Testis (tissue), 3 donors: ENCODE measurements around the gene GNAO1. TPM values are rescaled to one million over a fixed set of nuclear protein-coding genes. Genes with fewer than 3 reads are reported as not detected.
A peak's percentile ranks its signal among the peaks of the same experiment; 100 is the strongest.

Source experiments
- DNase-seq: peaks from one replicate; pipeline ENCODE4 v3.0.0-alpha.2; 2019
- H3K27ac ChIP-seq, 2 donors: fragments of 200-600 bp; sonication (generic); one replicate each; pipeline ENCODE4 v1.5.1; 2019
- H3K27me3 ChIP-seq: fragments of 200-600 bp; sonication (generic); one replicate; pipeline ENCODE4 v1.5.1; 2019
- H3K36me3 ChIP-seq: fragments of 200-600 bp; sonication (generic); one replicate; pipeline ENCODE4 v1.5.1; 2017; ENCODE audit warnings: low read depth; ENCODE audit errors: missing control alignments
- H3K4me1 ChIP-seq: fragments of 200-600 bp; sonication (generic); one replicate; pipeline ENCODE4 v1.5.1; 2019
- H3K4me3 ChIP-seq, 2 donors: fragments of 200-600 bp; sonication (generic); one replicate each; pipeline ENCODE4 v1.5.1; 2017 to 2019
- H3K9me3 ChIP-seq: fragments of 200-600 bp; sonication (generic); one replicate; pipeline ENCODE4 v1.5.1; 2017
- CTCF ChIP-seq, 3 experiments: fragments of 450-650 bp in 2 of 3; fragments of 200-600 bp in 1 of 3; sonication (generic) in 1 of 3; IDR thresholded peaks; one replicate each; pipeline ENCODE4 v1.5.1; 2016 to 2019; ENCODE audit warnings: antibody characterized with exemption in 3 of 3, mild to moderate bottlenecking in 2 of 3, moderate library complexity in 1 of 3
- POLR2A ChIP-seq: fragments of 450-650 bp; IDR thresholded peaks from one replicate; pipeline ENCODE4 v1.6.1; 2017; ENCODE audit warnings: antibody characterized with exemption, mild to moderate bottlenecking, moderate library complexity
- WGBS, 2 donors: methylation state at CpG; one replicate each; pipeline ENCODE4 v1.1.5; 2018; 5-methylcytosine and 5-hydroxymethylcytosine counted together
- intact Hi-C: fragments of 100-400 bp; cut with DNase I; formaldehyde crosslinking; loops from one replicate; pipeline ENCODE4 v1.15.1; 2023; ENCODE audit warnings: low total_unique reads
- microRNA-seq, 2 donors: library from miRNA; unstranded; fragments of <30 nt; microRNA quantifications; one replicate each; pipeline ENCODE4, GENCODE V29; 2016; ENCODE audit warnings: borderline number of aligned reads in 2 of 2, borderline replicate concordance in 1 of 2
- polyA plus RNA-seq: library from polyadenylated mRNA; stranded (reverse); fragments of 350-450 nt; fragmentation: Illumina TruSeq; extraction: RNeasy Lipid Tissue Mini Kit (QIAGEN cat#74804); gene quantifications from one replicate; pipeline ENCODE4 v1.2.3, GENCODE V29; 2014; ENCODE audit warnings: low read depth, low replicate concordance; ENCODE audit not compliant: insufficient read depth
- small RNA-seq, 2 donors: library from RNA; depleted of rRNA; stranded (forward); fragments of <200 nt; gene quantifications; one replicate each; pipeline ENCODE3, GENCODE V24; 2016
- total RNA-seq, 2 donors: library from RNA; depleted of rRNA; stranded (reverse); fragments of >200 nt; gene quantifications; one replicate each; pipeline ENCODE4 v1.2.3, GENCODE V29; 2016

GNAO1 gene
- total and polyA plus RNA-seq, 3 donors from 2014 or later, result 28.6 to 37.1 (median 33.3) TPM

DNA sequence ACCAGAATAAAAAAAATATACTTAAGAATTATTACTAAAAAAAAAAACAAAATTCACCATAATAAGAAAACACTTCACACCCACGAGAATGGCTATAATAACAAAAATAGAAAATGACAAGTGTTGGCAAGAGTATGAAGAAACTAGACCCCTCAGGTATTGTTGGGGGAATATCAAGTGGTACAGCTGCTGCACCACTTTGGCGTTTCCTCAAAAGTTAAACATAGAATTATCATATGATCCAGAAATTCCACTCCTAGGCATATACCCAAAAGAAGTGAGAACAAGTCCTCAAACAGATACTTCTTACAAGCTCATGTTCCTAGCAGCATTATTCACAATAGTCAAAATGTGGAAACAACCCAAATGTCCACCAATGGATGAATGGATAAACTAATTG, 207.8 kb downstream of the GNAO1 start:
- TF ChIP-seq POLR2A (no peak), CTCF (IDR thresholded peaks at IDR 0.05) (no peak)
- WGBS, 2 donors, result 90 to 91% methylated on average over 2 of the region's 2 CpGs
- DNase-seq, result no peak
- no peaks in the 10 kb centered on the region for H3K4me1 ChIP-seq
- H3K27me3 ChIP-seq, result no peaks in the 10 kb centered on the region
- intact Hi-C loops, result no loop called here
- no peak overlapping the region for H3K4me3 ChIP-seq
- H3K27ac ChIP-seq, result no peak overlapping the region
- H3K9me3 ChIP-seq, result no peaks in the 10 kb centered on the region
- H3K36me3 ChIP-seq, result no peaks in the 10 kb centered on the region

DNA sequence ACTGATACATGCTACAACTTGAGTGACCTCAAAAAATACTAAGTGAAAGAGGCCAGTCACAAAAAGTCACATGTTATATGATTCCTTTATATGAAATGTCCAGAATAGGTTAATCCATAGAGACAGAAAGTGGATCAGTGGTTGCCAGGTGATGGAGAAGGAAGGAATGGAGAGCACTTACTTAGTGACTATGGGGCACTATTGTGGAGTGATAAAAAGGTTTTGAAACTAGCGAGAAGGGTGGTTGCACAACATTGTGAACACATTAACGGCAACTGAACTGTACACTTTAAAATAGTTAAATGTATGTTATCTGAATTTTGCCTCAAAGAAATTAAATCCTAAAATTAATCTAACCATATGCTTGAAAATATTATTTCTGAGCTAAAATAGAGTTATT, 208.2 kb downstream of the GNAO1 start:
- WGBS, 2 donors, result 89 to 90% methylated on average over 2 of the region's 2 CpGs
- Histone ChIP-seq H3K27ac (no peak overlapping the region), H3K4me3 (no peak overlapping the region), H3K9me3 (no peaks in the 10 kb centered on the region), H3K36me3 (no peaks in the 10 kb centered on the region), H3K27me3 (no peaks in the 10 kb centered on the region), H3K4me1 (no peaks in the 10 kb centered on the region)
- intact Hi-C loops, result no loop called here
- TF ChIP-seq POLR2A (no peak), CTCF (IDR thresholded peaks at IDR 0.05) (no peak)
- no peak for DNase-seq

DNA sequence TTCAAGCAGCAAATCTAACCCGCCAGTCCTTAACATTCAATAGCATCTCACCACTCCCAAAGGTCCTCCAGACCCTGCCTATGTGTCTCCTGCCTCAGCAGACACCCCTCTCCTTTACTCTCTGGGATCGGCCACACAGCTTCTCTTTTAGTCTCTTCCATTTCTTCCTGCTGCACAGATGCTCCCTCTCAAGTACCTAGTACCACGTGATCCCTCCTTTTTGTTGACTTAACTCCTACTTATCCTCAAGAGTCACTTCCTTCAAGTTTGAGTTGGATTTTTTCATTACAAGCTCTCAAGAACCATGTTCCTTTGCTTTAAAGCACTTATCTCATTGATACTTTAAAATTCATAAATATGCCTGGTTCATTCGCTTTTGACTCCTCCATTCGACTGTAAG, 209.2 kb downstream of the GNAO1 start:
- H3K4me1 ChIP-seq, result no peaks in the 10 kb centered on the region
- no peak for DNase-seq
- intact Hi-C loops, result no loop called here
- WGBS, 2 donors, result 72 to 79% methylated on average over 5 of the region's 5 CpGs
- H3K27me3 ChIP-seq, result no peaks in the 10 kb centered on the region
- no peak overlapping the region for H3K27ac ChIP-seq
- H3K36me3 ChIP-seq, result no peaks in the 10 kb centered on the region
- no peak overlapping the region for H3K4me3 ChIP-seq
- no peak for TF ChIP-seq POLR2A
- no peaks in the 10 kb centered on the region for H3K9me3 ChIP-seq

- no peak overlapping the region for H3K4me3 ChIP-seq
- no peaks in the 10 kb centered on the region for H3K36me3 ChIP-seq
- no peaks in the 10 kb centered on the region for H3K9me3 ChIP-seq
- no peak overlapping the region for H3K27ac ChIP-seq
- peak; percentile 26 for DNase-seq
- WGBS, 2 donors, result 79 to 84% methylated on average over 5 of the region's 5 CpGs
- TF ChIP-seq CTCF (IDR thresholded peaks at IDR 0.05), result peak in 1 of 3 experiments; percentile 29
- no peak for TF ChIP-seq POLR2A
- H3K27me3 ChIP-seq, result no peaks in the 10 kb centered on the region
- intact Hi-C loops, result no loop called here
- H3K4me1 ChIP-seq, result no peaks in the 10 kb centered on the region
Observed at GRCh38 chr16:56401482-56401881, 210.2 kb downstream of the GNAO1 start.

DNA sequence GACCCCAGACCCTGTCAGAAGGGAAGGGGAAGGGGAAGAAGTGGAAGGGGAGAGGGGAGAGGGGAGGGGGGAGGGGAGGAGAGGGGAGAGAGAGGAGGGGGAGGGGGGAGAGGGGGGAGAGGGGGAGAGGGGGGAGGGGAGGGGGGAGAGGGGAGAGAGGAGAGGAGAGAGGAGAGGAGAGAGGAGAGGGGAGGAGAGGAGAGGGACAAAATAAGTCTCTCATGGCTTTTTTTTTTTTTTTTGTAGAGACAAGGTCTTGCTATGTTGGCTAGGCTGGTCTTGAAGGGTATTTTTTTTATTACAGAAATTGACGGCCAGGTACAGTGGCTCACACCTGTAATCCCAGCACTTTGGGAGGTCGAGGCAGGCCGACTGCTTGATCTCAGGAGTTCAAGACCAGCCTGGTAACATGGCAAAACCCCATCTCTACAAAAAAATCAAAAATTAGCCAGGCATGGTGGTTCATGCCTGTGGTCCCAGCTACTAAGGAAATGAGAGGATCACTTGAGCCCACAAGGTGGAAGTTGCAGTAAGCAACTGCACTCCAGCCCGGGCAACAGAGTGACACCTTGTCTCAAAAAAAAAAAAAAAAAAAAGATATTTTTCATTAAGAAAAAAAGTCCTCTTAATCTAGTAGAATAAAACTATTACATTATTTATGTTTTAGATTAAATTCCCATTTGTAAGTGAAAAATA, 214.8 kb downstream of the GNAO1 start:
- no peaks in the 10 kb centered on the region for H3K36me3 ChIP-seq
- no peaks in the 10 kb centered on the region for H3K9me3 ChIP-seq
- no peaks in the 10 kb centered on the region for H3K27me3 ChIP-seq
- intact Hi-C loops, result no loop called here
- no peak overlapping the region for H3K4me3 ChIP-seq
- no peak overlapping the region for H3K27ac ChIP-seq
- no peaks in the 10 kb centered on the region for H3K4me1 ChIP-seq
- 67 to 76% methylated on average over 4 of the region's 4 CpGs for WGBS, 2 donors
- no peak for DNase-seq
- TF ChIP-seq CTCF (IDR thresholded peaks at IDR 0.05), result no peak
- TF ChIP-seq POLR2A, result no peak

Small RNA genes lying within 50 kb of the gene (microRNA-seq; reads per million reads assigned to microRNA genes)
- gene MIR3935, result 0 reads per million in 2 donors

Small RNA genes lying within 50 kb of the gene (small RNA-seq; reads per million reads assigned to genes)
- gene MIR3935, result 0.09 reads per million in 2 donors

Other genes starting within 250 kb of the GNAO1 start
- gene AMFR, start 234.1 kb downstream of the GNAO1 start, total RNA-seq, result 100 to 1,000 TPM; 287 to 337 TPM
- gene AMFR, start 234.1 kb downstream of the GNAO1 start, polyA plus RNA-seq, result 258 TPM